ENCODE results near the gene PSMA6. TPM values are rescaled to one million over a fixed set of nuclear protein-coding genes. Genes with fewer than 3 reads are reported as not detected.
"Not testable (repeated sequence)": the region's sequence is repeated elsewhere in the genome, so short reads cannot be mapped to it uniquely, and the experiment has no call there.

The PSMA6 gene
- total RNA-seq, 1 donor from 2014 or later, result 96.6 TPM

- no peak for TF ChIP-seq CTCF (IDR thresholded peaks at IDR 0.05)
- no peak overlapping the region for H3K27ac ChIP-seq
- no peaks in the 10 kb centered on the region for H3K36me3 ChIP-seq
- no peaks in the 10 kb centered on the region for H3K9me3 ChIP-seq
- no peaks in the 10 kb centered on the region for H3K27me3 ChIP-seq
- intact Hi-C loops (cut with DNase I), result no loop called here
- H3K4me1 ChIP-seq, result no peaks in the 10 kb centered on the region
- DNase-seq (ENCODE audit: low spot score in 2 of 2), result no peak
- no peak overlapping the region for H3K4me3 ChIP-seq
Measured at GRCh38 chr14:35355981-35356841, 64.0 kb downstream of the PSMA6 start.

- H3K9me3 ChIP-seq; DNase-seq (ENCODE audit: low spot score in 2 of 2); intact Hi-C loops (cut with DNase I); H3K27me3 ChIP-seq; H3K36me3 ChIP-seq; H3K4me3 ChIP-seq; H3K27ac ChIP-seq; H3K4me1 ChIP-seq: not testable (repeated sequence)
Measured at GRCh38 chr14:35359655-35360054, 67.5 kb downstream of the PSMA6 start.

- intact Hi-C loops (cut with DNase I), result no loop called here
- Histone ChIP-seq H3K27ac (no peak overlapping the region), H3K4me1 (peaks cover 4 to 12% of the 10 kb centered on the region in 2 donors), H3K27me3 (no peaks in the 10 kb centered on the region), H3K9me3 (no peaks in the 10 kb centered on the region), H3K4me3 (no peak overlapping the region), H3K36me3 (no peaks in the 10 kb centered on the region)
- no peak for TF ChIP-seq CTCF (IDR thresholded peaks at IDR 0.05)
- DNase-seq (ENCODE audit: low spot score in 2 of 2), result no peak
Measured at GRCh38 chr14:35361141-35361480, 68.9 kb downstream of the PSMA6 start.

GRCh38 chr14:35362450-35362849 is 70.3 kb downstream of the PSMA6 start:
- Histone ChIP-seq H3K4me1 (peaks cover 8 to 16% of the 10 kb centered on the region in 2 donors), H3K36me3 (no peaks in the 10 kb centered on the region), H3K4me3 (no peak overlapping the region), H3K27me3 (no peaks in the 10 kb centered on the region), H3K27ac (no peak overlapping the region), H3K9me3 (no peaks in the 10 kb centered on the region)
- TF ChIP-seq CTCF (IDR thresholded peaks at IDR 0.05), result no peak
- intact Hi-C loops (cut with DNase I), result no loop called here
- no peak for DNase-seq (ENCODE audit: low spot score in 2 of 2)

- Histone ChIP-seq H3K4me3 (no peak overlapping the region), H3K9me3 (no peaks in the 10 kb centered on the region), H3K27me3 (no peaks in the 10 kb centered on the region), H3K36me3 (no peaks in the 10 kb centered on the region), H3K27ac (no peak overlapping the region), H3K4me1 (peaks cover 8 to 16% of the 10 kb centered on the region in 2 donors)
- no peak for TF ChIP-seq CTCF (IDR thresholded peaks at IDR 0.05)
- no peak for DNase-seq (ENCODE audit: low spot score in 2 of 2)
- intact Hi-C loops (cut with DNase I), result no loop called here
Measured at GRCh38 chr14:35362911-35363374, 70.8 kb downstream of the PSMA6 start.
